ENCODE data around the gene PHTF1. TPM values are rescaled to one million over a fixed set of nuclear protein-coding genes. Genes with fewer than 3 reads are reported as not detected.

The PHTF1 gene
- polyA plus RNA-seq, 1 donor (not counting 4 experiments of a cell fraction or from before 2014, with no cell fraction given) = 6.8 TPM

- Histone ChIP-seq H3K9me1 (ENCODE audit: control insufficient read depth, extremely low read depth, insufficient read depth, low read length) (no peaks in the 10 kb centered on the region), H3K36me3 (ENCODE audit: control insufficient read depth in 2 of 2, extremely low read depth in 1 of 2, insufficient read depth in 2 of 2, low read length in 2 of 2) (peaks cover 6 to 9% of the 10 kb centered on the region in 2 experiments), H3K79me2 (ENCODE audit: control insufficient read depth, insufficient read depth, low read length) (peaks cover 21% of the 10 kb centered on the region), H3K4me2 (ENCODE audit: control insufficient read depth, extremely low read depth, insufficient read depth, low read depth, low read length) (no peak overlapping the region), H3K27ac (ENCODE audit: control insufficient read depth, insufficient read depth, low read length) (no peak overlapping the region), H3K9me3 (ENCODE audit: control insufficient read depth, low read depth, low read length) (no peaks in the 10 kb centered on the region), H4K20me1 (ENCODE audit: control insufficient read depth, extremely low read depth, insufficient read depth, low read length) (no peaks in the 10 kb centered on the region), H3K9ac (ENCODE audit: control insufficient read depth, extremely low read depth, insufficient read depth, low read length) (no peak overlapping the region), H2AFZ (ENCODE audit: control insufficient read depth, low read length) (no peak overlapping the region), H3K27me3 (ENCODE audit: control insufficient read depth, extremely low read depth, insufficient read depth, low read length) (no peaks in the 10 kb centered on the region), H3K4me3 (ENCODE audit: control insufficient read depth in 2 of 3, extremely low read depth in 1 of 3, insufficient read depth in 2 of 3, low read depth in 1 of 3, low read length in 3 of 3) (no peak overlapping the region), H3K4me1 (ENCODE audit: control insufficient read depth, extremely low read depth, insufficient read depth, low read length) (peaks cover 10% of the 10 kb centered on the region)
- DNase-seq (ENCODE audit: low read depth, low spot score) (no peak), FAIRE-seq (no peak)
- no peak for TF ChIP-seq CTCF (optimal IDR thresholded peaks at IDR 0.05 in 1 of 3, IDR thresholded peaks at IDR 0.05 in 1 of 3, conservative IDR thresholded peaks at IDR 0.05 in 1 of 3; ENCODE audit: extremely low read depth in 1 of 3, insufficient read depth in 2 of 3, low read length in 3 of 3)
- TF ChIP-seq EZH2 (IDR thresholded peaks at IDR 0.05; ENCODE audit: low read length) = no peak
- dilution Hi-C loops (cut with MboI; ENCODE audit: extremely low pct_ligation_motif_present, low sequenced_read_pairs) = no loop called here
Observed at GRCh38 chr1:113792471-113792870, 33.2 kb upstream of the PHTF1 start.

DNA sequence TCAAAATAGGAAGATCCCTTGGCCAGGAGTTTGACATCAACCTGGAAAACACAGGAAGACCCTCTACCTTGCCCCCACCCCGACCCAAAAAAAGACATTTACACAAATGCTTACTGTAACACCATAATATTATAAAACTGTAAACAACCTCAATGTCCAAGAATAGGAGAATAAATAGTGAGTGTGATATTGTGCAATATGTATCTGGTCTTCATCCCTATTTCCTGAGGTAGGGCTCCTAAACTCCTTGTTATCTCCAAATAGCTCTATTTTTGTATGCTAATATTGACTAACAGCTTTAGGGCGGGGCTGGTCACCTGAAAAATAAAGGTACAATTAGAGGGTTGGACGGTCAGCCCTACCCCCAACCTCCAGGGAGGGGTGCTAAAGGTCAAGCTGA is 29.5 kb upstream of the PHTF1 start:
- DNase-seq (ENCODE audit: low read depth, low spot score) = no peak
- dilution Hi-C loops (cut with MboI; ENCODE audit: extremely low pct_ligation_motif_present, low sequenced_read_pairs) = no loop called here
- Histone ChIP-seq H3K79me2 (ENCODE audit: control insufficient read depth, insufficient read depth, low read length) (peaks cover 25% of the 10 kb centered on the region), H3K4me3 (ENCODE audit: control insufficient read depth in 2 of 3, extremely low read depth in 1 of 3, insufficient read depth in 2 of 3, low read depth in 1 of 3, low read length in 3 of 3) (no peak overlapping the region), H3K4me1 (ENCODE audit: control insufficient read depth, extremely low read depth, insufficient read depth, low read length) (peaks cover 15% of the 10 kb centered on the region), H3K36me3 (ENCODE audit: control insufficient read depth in 2 of 2, extremely low read depth in 1 of 2, insufficient read depth in 2 of 2, low read length in 2 of 2) (peaks cover 5 to 6% of the 10 kb centered on the region in 2 experiments), H3K9ac (ENCODE audit: control insufficient read depth, extremely low read depth, insufficient read depth, low read length) (no peak overlapping the region), H3K27ac (ENCODE audit: control insufficient read depth, insufficient read depth, low read length) (no peak overlapping the region), H3K9me1 (ENCODE audit: control insufficient read depth, extremely low read depth, insufficient read depth, low read length) (peaks cover 3% of the 10 kb centered on the region), H4K20me1 (ENCODE audit: control insufficient read depth, extremely low read depth, insufficient read depth, low read length) (no peaks in the 10 kb centered on the region), H3K4me2 (ENCODE audit: control insufficient read depth, extremely low read depth, insufficient read depth, low read depth, low read length) (no peak overlapping the region), H2AFZ (ENCODE audit: control insufficient read depth, low read length) (no peak overlapping the region), H3K9me3 (ENCODE audit: control insufficient read depth, low read depth, low read length) (no peaks in the 10 kb centered on the region), H3K27me3 (ENCODE audit: control insufficient read depth, extremely low read depth, insufficient read depth, low read length) (no peaks in the 10 kb centered on the region)
- no peak for TF ChIP-seq EZH2 (IDR thresholded peaks at IDR 0.05; ENCODE audit: low read length)
- TF ChIP-seq CTCF (optimal IDR thresholded peaks at IDR 0.05 in 1 of 3, IDR thresholded peaks at IDR 0.05 in 1 of 3, conservative IDR thresholded peaks at IDR 0.05 in 1 of 3; ENCODE audit: extremely low read depth in 1 of 3, insufficient read depth in 2 of 3, low read length in 3 of 3) = no peak
- FAIRE-seq = no peak

Measured in keratinocyte (primary cell).